H9 (cell line): ENCODE data around the gene SEC22A. TPM values are rescaled to one million over a fixed set of nuclear protein-coding genes. Genes with fewer than 3 reads are reported as not detected.

Source experiments
- DNase-seq: peaks from one replicate; pipeline ENCODE4 v3.0.0-alpha.2; 2017
- H2AFZ ChIP-seq: one replicate; pipeline ENCODE4 v1.6.1; 2013; ENCODE audit warnings: mild to moderate bottlenecking, low read length, control low read depth, moderate library complexity
- H2AK5ac ChIP-seq: 2 replicates; pipeline ENCODE4 v1.6.1; 2013; ENCODE audit warnings: low read length, control low read depth, mixed read lengths; ENCODE audit not compliant: insufficient read length
- H2BK120ac ChIP-seq: one replicate; pipeline ENCODE4 v1.6.1; 2013; ENCODE audit warnings: low read depth, mild to moderate bottlenecking, low read length, control low read depth, inconsistent platforms; ENCODE audit not compliant: poor library complexity, severe bottlenecking
- H2BK12ac ChIP-seq: 2 replicates; pipeline ENCODE4 v1.6.1; 2013; ENCODE audit warnings: low read length, control low read depth, mixed read lengths, low read depth; ENCODE audit not compliant: insufficient read length
- H2BK15ac ChIP-seq: 2 replicates; pipeline ENCODE4 v1.6.1; 2013; ENCODE audit warnings: low read depth, low read length, control low read depth
- H2BK20ac ChIP-seq: one replicate; pipeline ENCODE4 v1.6.1; 2013; ENCODE audit warnings: low read depth, mild to moderate bottlenecking, low read length, control low read depth, inconsistent platforms; ENCODE audit not compliant: poor library complexity, severe bottlenecking
- H2BK5ac ChIP-seq: 2 replicates; pipeline ENCODE4 v1.6.1; 2013; ENCODE audit warnings: low read length, control low read depth, mixed read lengths; ENCODE audit not compliant: insufficient read length
- H3K14ac ChIP-seq: 2 replicates; pipeline ENCODE4 v1.6.1; 2013; ENCODE audit warnings: low read length, control low read depth; ENCODE audit not compliant: insufficient read depth
- H3K18ac ChIP-seq: 2 replicates; pipeline ENCODE4 v1.6.1; 2013; ENCODE audit warnings: low read depth, mild to moderate bottlenecking, mixed read lengths, low read length, control low read depth; ENCODE audit not compliant: insufficient read length
- H3K23ac ChIP-seq: 2 replicates; pipeline ENCODE4 v1.6.1; 2013; ENCODE audit warnings: low read length, control low read depth, mixed read lengths, low read depth; ENCODE audit not compliant: insufficient read length
- H3K23me2 ChIP-seq: 2 replicates; pipeline ENCODE4 v1.6.1; 2013; ENCODE audit warnings: low read depth, mild to moderate bottlenecking, mixed read lengths, low read length, control low read depth; ENCODE audit not compliant: insufficient read length, poor library complexity, severe bottlenecking
- H3K27ac ChIP-seq: 2 replicates; pipeline ENCODE4 v1.5.1; 2013; ENCODE audit warnings: low read length, control low read depth, mixed read lengths, low read depth; ENCODE audit not compliant: insufficient read length
- H3K27me3 ChIP-seq: 2 replicates; pipeline ENCODE4 v1.6.1; 2013; ENCODE audit warnings: low read length, control low read depth, inconsistent platforms; ENCODE audit not compliant: insufficient read depth
- H3K4ac ChIP-seq: 2 replicates; pipeline ENCODE4 v1.6.1; 2013; ENCODE audit warnings: low read depth, mild to moderate bottlenecking, control low read depth, inconsistent platforms, low read length, moderate library complexity
- H3K4me1 ChIP-seq: 2 replicates; pipeline ENCODE4 v1.6.1; 2013; ENCODE audit warnings: low read length, control low read depth, inconsistent platforms; ENCODE audit not compliant: insufficient read depth
- H3K4me2 ChIP-seq: 2 replicates; pipeline ENCODE4 v1.6.1; 2013; ENCODE audit warnings: low read length, control low read depth, mixed read lengths; ENCODE audit not compliant: insufficient read length, insufficient read depth
- H3K56ac ChIP-seq: 2 replicates; pipeline ENCODE4 v1.6.1; 2013; ENCODE audit warnings: low read depth, mild to moderate bottlenecking, mixed read lengths, low read length, control low read depth; ENCODE audit not compliant: insufficient read length
- H3K79me1 ChIP-seq: 2 replicates; pipeline ENCODE4 v1.6.1; 2013; ENCODE audit warnings: low read depth, mild to moderate bottlenecking, moderate library complexity, low read length, control low read depth, inconsistent platforms; ENCODE audit not compliant: insufficient read depth, poor library complexity, severe bottlenecking
- H3K79me2 ChIP-seq: 2 replicates; pipeline ENCODE4 v1.6.1; 2013; ENCODE audit warnings: low read length, control low read depth, inconsistent platforms; ENCODE audit not compliant: insufficient read depth
- H3K9ac ChIP-seq: 2 replicates; pipeline ENCODE4 v1.6.1; 2013; ENCODE audit warnings: low read length, control low read depth, mixed read lengths; ENCODE audit not compliant: insufficient read length; ENCODE audit errors: extremely low read depth
- H3K9me3 ChIP-seq: one replicate; pipeline ENCODE4 v1.6.1; 2013; ENCODE audit warnings: low read depth, low read length, inconsistent platforms; ENCODE audit not compliant: control insufficient read depth
- H3T11ph ChIP-seq: one replicate; pipeline ENCODE4 v1.6.1; 2013; ENCODE audit warnings: mild to moderate bottlenecking, low read length, control low read depth, inconsistent platforms
- H4K20me1 ChIP-seq: one replicate; pipeline ENCODE4 v1.6.1; 2013; ENCODE audit not compliant: control insufficient read depth, insufficient read length, insufficient read depth
- H4K5ac ChIP-seq: 2 replicates; pipeline ENCODE4 v1.6.1; 2013; ENCODE audit warnings: low read depth, mild to moderate bottlenecking, mixed read lengths, low read length, control low read depth; ENCODE audit not compliant: insufficient read length
- H4K8ac ChIP-seq: replicated peaks from 2 replicates; pipeline ENCODE4 v1.6.1; 2013; ENCODE audit warnings: low read length, control low read depth, mixed read lengths, low read depth; ENCODE audit not compliant: insufficient read length
- H4K91ac ChIP-seq: 2 replicates; pipeline ENCODE4 v1.6.1; 2013; ENCODE audit warnings: low read depth, mild to moderate bottlenecking, moderate library complexity, mixed read lengths, low read length, control low read depth; ENCODE audit not compliant: insufficient read length
- H3K27ac Mint-ChIP-seq, 3 experiments: 2 replicates in 2 of 3; 3 replicates in 1 of 3; pipeline ENCODE4 v1.8.0; 2020 to 2021; ENCODE audit warnings: mixed read lengths in 3 of 3, mild to moderate bottlenecking in 1 of 3, moderate library complexity in 1 of 3
- H3K27me3 Mint-ChIP-seq: 2 replicates; pipeline ENCODE4 v1.8.0; 2021; ENCODE audit warnings: low read depth, mild to moderate bottlenecking, moderate library complexity, mixed read lengths
- H3K36me3 Mint-ChIP-seq, 3 experiments: 2 replicates in 2 of 3; 3 replicates in 1 of 3; pipeline ENCODE4 v1.8.0; 2020 to 2021; ENCODE audit warnings: low read depth in 3 of 3, mixed read lengths in 3 of 3; ENCODE audit not compliant: insufficient read depth in 1 of 3
- H3K4me1 Mint-ChIP-seq, 2 experiments: 2 replicates each; pipeline ENCODE4 v1.8.0; 2020; ENCODE audit warnings: mixed read lengths in 2 of 2
- H3K4me3 Mint-ChIP-seq, 2 experiments: 2 replicates in 1 of 2; 3 replicates in 1 of 2; pipeline ENCODE4 v1.8.0; 2020 to 2021; ENCODE audit warnings: mild to moderate bottlenecking in 2 of 2, mixed read lengths in 2 of 2, moderate library complexity in 1 of 2
- H3K9me3 Mint-ChIP-seq, 2 experiments: 2 replicates in 1 of 2; 3 replicates in 1 of 2; pipeline ENCODE4 v1.8.0; 2020; ENCODE audit warnings: mild to moderate bottlenecking in 2 of 2, mixed read lengths in 2 of 2, moderate library complexity in 1 of 2
- CTCF ChIP-seq: fragments of 200-600 bp; sonication (generic); conservative IDR thresholded peaks from 3 replicates; pipeline ENCODE4 v1.8.0; 2021; ENCODE audit warnings: antibody characterized with exemption, mild to moderate bottlenecking
- WGBS: extraction: QIAGEN DNeasy Blood & Tissue Kit; methylation state at CpG from one replicate; pipeline ENCODE4 v1.1.7; 2013; ENCODE audit warnings: missing lambda C conversion rate, low lambda C conversion rate, mixed read lengths; ENCODE audit not compliant: insufficient read length; ENCODE audit errors: extremely low coverage; 5-methylcytosine and 5-hydroxymethylcytosine counted together
- total RNA-seq: library from RNA; stranded (reverse); gene quantifications from 2 replicates; pipeline ENCODE4 v1.2.1, GENCODE V29; 2021

Gene SEC22A
- total RNA-seq, 1 experiment from 2014 or later = 9.9 TPM

DNA sequence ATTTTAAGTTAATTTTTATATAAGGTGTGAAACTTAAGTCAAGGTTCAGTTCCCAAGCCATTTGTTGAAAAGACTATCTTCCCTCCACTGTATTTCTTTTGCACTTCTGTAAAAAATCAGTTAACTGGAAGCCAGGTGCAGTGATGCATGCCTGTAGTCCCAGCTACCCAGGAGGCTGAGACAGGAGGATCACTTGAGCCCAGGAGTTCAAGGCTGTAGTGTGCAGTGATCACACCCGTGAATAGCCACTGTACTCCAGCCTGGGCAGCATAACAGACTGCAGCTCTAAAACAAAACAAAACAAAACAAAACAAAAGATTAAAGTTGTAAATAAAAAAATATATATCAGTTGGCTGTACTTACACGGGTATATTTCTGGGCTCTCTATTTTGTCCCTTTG lies 33.1 kb upstream of the SEC22A start:
- Histone ChIP-seq H4K8ac (no peak overlapping the region), H3K4me1 (no peaks in the 10 kb centered on the region), H3K23me2 (no peaks in the 10 kb centered on the region), H2BK12ac (no peak overlapping the region), H3T11ph (no peak overlapping the region), H3K79me1 (no peaks in the 10 kb centered on the region), H2AK5ac (no peak overlapping the region), H2BK20ac (no peak overlapping the region), H3K23ac (no peak overlapping the region), H3K14ac (no peak overlapping the region), H3K56ac (no peak overlapping the region), H3K18ac (no peak overlapping the region), H4K91ac (no peak overlapping the region), H3K4ac (no peak overlapping the region), H3K9me3 (no peaks in the 10 kb centered on the region), H2AFZ (no peak overlapping the region), H4K20me1 (no peaks in the 10 kb centered on the region), H2BK5ac (no peak overlapping the region), H3K9ac (no peak overlapping the region), H2BK120ac (no peak overlapping the region), H3K27me3 (no peaks in the 10 kb centered on the region), H2BK15ac (no peak overlapping the region), H3K27ac (no peak overlapping the region), H4K5ac (no peak overlapping the region), H3K79me2 (no peaks in the 10 kb centered on the region), H3K4me2 (no peak overlapping the region)
- no peak for DNase-seq
- H3K36me3 Mint-ChIP-seq = peaks cover 31 to 36% (median 34%) of the 10 kb centered on the region in 3 experiments
- no peak overlapping the region for H3K27ac Mint-ChIP-seq
- H3K4me1 Mint-ChIP-seq = peaks cover 4 to 5% of the 10 kb centered on the region in 2 experiments; a peak in 2 of 4 replicates
- WGBS = no CpG with 5 or more reads among the region's 2 CpGs
- H3K9me3 Mint-ChIP-seq = peaks cover 10 to 11% of the 10 kb centered on the region in 2 experiments; a peak in 4 of 5 replicates
- no peaks in the 10 kb centered on the region for H3K27me3 Mint-ChIP-seq
- no peak for TF ChIP-seq CTCF
- no peak overlapping the region for H3K4me3 Mint-ChIP-seq
